Dedifferentiated amniotic fluid mesenchymal stem cell (primary cell): ENCODE results near the gene HOXA3.

ENCODE experiments used
- DNase-seq: peaks from one replicate; pipeline ENCODE4 v3.0.0-alpha.2; 2016; ENCODE audit errors: extremely low spot score

Gene HOXA3

DNA sequence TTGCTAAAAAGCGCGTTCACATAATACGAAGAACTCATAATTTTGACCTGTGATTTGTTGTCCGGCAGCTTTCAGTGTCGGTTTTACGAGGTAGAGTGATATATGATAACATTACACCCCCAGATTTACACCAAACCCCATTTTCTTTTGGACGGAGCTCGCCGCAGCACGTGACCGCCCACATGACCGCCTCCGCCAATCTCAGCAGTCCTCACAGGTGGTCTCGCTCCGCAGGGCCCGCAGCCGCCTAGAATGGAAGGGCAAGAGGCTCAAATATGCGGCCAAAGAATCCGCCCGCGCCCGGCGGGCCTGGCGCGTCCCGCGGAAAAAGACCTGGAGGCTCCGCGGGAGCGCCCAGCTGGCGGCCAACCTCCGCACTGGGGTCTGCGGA is 4.1 kb upstream of the HOXA3 start, which contains the start of gene HOXA7:
Gene HOXA7, minus strand, starts transcription at position 168 of the 391 bp plus-strand sequence. Its CDS starts 130 bp downstream, at position 38.
- DNase-seq: no peak

- no peak for DNase-seq
Measured at GRCh38 chr7:27155816-27156507, 3.6 kb upstream of the HOXA3 start.

- DNase-seq: no peak
Measured at GRCh38 chr7:27154901-27155815, 2.8 kb upstream of the HOXA3 start.

- DNase-seq: no peak
Measured at GRCh38 chr7:27154369-27154768, 2.0 kb upstream of the HOXA3 start.

GRCh38 chr7:27153526-27153925 is 1.1 kb upstream of the HOXA3 start:
- no peak for DNase-seq

GRCh38 chr7:27152816-27153442 is 546 bp upstream of the HOXA3 start:
- DNase-seq: no peak

- DNase-seq: no peak
Measured at GRCh38 chr7:27151341-27151930, 947 bp downstream of the HOXA3 start.

DNA sequence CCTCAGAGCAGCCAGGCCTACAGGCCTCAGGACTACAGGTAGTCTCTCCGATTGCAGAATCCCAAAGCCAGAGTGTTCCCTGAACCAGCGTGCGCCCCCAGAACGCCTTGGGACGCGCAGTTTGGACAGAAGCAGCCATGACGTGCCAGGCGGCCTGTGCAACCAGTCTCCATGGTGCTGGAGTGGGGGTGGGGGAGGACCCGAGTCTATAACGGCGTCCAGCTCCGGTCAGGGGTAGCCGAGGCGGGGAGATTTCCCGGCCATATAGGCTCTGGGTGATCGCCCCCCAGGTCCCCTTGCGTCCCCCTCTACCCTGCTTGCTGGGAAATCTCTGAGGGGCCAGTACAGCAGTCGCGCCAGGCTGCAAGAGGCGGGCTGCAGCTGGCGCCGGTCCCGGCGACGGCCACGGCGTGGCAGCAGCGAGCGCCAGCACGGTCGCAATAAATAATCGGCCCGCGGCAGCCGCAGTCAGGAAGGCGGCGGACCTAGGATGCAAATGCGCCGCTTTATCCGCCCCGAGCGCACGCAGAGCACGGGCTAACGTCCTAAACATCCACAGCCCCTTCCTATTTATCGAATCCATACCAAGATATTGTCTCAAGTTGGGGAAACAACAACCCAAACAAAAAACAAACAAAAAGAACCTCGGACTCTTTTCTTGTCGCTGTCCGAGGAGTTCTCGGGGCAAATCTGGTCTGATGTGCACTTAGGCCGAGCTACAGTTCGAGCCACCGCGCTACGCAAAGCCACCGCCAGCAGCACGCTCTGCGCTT is 1.6 kb downstream of the HOXA3 start:
- DNase-seq: peak; percentile 48

GRCh38 chr7:27149842-27150567 is 2.4 kb downstream of the HOXA3 start:
- DNase-seq: no peak

DNA sequence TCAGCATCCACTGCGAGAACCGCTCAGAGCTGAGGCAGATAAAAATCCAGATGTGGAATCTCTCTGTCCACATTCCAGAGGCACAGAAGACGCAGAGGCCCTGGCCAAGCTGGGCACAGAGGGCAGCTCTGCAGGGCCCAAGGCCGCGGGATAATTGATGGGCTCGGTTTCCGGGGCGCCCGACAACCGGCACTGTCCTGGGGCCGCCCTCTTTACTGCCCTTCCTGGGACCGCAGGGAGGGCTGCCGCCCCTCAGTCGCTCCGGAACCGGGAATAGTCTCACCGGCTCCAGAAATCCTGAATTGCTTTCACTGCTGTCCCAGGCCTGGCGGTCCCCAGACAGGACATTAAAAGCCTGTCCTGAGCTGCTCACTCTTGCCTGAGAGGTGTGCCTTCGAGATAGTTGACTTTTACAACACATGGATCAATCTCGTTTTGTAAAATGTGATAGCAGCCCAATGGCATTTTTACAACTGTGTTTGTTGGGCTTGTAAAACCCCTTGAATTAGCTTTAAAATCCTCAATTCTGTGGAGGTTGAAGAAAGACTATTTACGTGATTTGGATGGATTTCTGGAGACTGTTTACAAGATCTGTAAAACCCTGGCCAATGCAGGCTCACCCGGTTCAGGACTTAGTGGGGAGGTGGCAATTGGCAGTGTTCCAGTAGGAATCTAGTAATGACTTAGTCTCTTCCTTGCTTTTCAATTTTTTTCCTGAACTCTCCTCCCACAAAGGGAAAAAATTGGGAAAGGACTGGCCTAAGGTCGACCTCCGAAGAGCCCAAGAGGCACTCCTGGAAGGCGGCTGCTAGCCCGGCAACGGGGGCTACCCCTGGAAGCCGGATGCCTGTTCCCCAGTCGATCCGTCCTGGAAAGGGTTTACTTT is 3.4 kb downstream of the HOXA3 start:
- DNase-seq: no peak

- DNase-seq: no peak
Measured at GRCh38 chr7:27148031-27148755, 4.2 kb downstream of the HOXA3 start.

DNA sequence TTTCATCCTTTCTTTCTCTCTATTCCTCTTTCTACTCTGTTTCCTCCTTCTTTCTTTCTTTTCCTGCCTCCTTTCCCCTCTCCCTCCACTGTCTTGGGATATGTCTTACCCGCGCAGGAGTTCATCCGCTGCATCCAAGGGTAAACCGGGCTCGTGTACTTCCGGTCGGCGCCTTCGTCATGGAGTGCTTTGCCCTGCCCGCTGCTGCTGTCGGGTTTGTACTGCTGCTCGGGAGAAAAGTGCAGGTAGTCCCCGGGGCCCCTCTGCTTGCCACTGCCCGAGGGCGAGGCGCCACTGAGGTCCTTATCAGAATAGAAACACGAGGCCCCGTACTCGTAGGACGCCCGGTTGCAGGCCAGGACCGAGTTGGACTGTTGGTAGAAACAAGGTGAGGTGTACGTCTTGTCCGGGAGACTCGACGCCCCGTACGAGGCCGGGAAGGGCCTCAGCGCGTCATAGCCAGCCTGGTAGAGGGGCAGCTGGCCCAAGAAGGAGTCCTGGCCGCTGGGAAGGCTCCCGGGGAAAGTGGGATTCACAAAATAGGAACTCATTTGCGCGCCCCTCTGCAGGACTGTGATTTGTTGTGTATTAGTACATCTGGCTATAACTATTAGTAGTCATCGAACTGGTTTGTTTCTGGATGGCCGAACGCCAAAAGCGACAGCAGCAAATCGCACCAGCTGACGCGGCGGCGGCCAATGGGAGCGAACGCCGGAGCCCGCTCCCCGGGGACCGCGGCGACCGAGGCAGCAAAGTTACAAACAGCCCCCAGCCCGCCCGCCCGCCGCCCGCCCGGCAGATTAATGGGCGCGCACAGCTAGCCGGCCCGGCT is 5.0 kb downstream of the HOXA3 start, which contains the start of gene HOXA6:
Gene HOXA6, minus strand, starts transcription at position 576 of the 832 bp plus-strand sequence. Its CDS starts 25 bp downstream, at position 551.
- no peak for DNase-seq

DNA sequence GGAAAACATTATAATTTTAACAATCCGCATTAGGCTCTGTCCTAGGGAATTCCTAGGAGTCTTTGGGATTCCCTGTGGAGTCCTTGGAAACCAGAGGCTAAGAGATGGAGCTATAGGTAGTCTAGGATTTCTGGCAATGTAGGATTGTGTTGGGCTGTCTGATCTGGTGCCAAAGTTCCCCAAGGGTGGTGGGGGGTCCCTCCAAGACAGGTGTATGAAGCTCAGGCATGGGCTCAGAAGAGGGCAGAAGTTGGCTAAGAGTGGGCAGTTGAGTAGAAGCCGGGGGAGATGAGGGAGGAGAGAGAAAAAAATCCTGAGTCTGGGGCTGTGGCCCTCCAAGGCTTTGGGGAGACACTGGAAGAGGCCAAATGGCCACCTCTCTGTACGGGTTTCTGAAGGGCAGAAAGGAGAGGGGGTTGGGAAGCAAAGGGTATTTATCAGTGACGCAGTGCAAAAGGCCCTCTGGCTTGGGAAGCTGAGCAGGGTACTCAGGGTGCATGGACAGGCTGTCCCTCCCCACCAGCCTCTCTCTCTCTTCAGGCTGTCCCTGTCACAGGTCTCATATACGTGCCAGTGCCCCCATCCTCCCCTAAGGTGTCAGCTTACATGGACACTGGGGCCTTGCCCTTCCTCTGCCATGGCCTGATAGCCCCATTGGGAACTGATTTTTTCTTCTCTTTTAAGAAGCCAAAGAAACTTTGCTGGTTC is 5.7 kb downstream of the HOXA3 start:
- DNase-seq: no peak

DNA sequence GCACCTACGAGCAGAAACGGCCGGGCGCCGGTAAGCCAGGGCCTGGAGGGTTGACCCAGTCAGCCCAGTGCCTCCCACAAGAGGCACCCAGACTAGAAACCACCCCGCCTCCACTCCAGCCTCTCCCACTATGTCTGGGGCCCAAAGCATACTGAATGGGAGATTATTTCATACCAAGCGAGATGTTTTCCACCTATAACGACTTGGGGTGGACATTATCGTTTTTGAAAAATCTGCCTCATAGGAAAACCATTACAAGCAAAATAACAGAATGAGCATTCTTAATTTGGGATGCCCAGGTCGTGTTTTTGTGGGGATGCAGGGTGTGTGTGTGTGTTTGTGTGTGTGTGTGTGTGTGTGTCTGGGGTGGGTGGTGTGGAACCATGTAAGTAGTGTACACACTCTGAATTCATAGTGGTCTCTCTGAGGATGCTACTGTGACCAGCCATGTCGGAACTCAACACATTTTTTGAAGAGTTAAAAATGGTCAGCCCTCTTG is 6.4 kb downstream of the HOXA3 start:
- no peak for DNase-seq

DNA sequence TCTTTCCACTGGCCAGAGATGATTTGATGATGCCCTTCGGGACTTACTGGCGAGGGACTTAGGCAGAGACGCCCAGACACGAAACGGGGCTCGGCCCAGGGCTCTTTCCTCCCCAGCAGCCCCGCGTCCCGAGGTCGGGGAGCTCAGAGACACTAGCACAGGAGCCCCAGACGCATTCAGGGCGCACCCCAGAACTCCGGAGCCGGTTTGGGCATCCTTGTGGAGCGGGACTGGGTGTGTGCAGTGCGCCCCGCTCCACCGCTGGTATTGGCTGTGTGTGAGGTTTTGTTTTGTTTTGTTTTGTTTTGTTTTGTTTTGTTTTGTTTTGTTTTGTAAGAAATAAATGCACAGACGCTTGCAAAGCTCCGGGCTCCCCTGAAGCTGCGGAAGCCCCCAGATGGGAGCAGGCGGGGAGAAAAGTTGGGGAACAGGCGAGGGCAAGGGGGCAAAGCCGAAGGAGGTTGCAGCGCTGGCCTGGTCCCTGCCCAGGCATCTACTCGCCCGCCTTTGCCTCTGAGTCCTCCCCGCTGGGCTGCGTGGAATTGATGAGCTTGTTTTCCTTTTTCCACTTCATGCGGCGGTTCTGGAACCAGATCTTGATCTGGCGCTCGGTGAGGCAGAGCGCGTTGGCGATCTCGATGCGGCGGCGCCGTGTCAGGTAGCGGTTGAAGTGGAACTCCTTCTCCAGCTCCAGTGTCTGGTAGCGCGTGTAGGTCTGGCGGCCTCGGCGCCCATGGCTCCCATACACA is 7.0 kb downstream of the HOXA3 start:
- DNase-seq: no peak

- no peak for DNase-seq
Measured at GRCh38 chr7:27144781-27145164, 7.6 kb downstream of the HOXA3 start.
